H9 (cell line): ENCODE data around the gene KCTD20. TPM values are rescaled to one million over a fixed set of nuclear protein-coding genes. Genes with fewer than 3 reads are reported as not detected.

Source experiments
- DNase-seq: peaks from one replicate; pipeline ENCODE4 v3.0.0-alpha.2; 2017
- H2AFZ ChIP-seq: one replicate; pipeline ENCODE4 v1.6.1; 2013; ENCODE audit warnings: mild to moderate bottlenecking, low read length, control low read depth, moderate library complexity
- H2AK5ac ChIP-seq: 2 replicates; pipeline ENCODE4 v1.6.1; 2013; ENCODE audit warnings: low read length, control low read depth, mixed read lengths; ENCODE audit not compliant: insufficient read length
- H2BK120ac ChIP-seq: one replicate; pipeline ENCODE4 v1.6.1; 2013; ENCODE audit warnings: low read depth, mild to moderate bottlenecking, low read length, control low read depth, inconsistent platforms; ENCODE audit not compliant: poor library complexity, severe bottlenecking
- H2BK12ac ChIP-seq: 2 replicates; pipeline ENCODE4 v1.6.1; 2013; ENCODE audit warnings: low read length, control low read depth, mixed read lengths, low read depth; ENCODE audit not compliant: insufficient read length
- H2BK15ac ChIP-seq: 2 replicates; pipeline ENCODE4 v1.6.1; 2013; ENCODE audit warnings: low read depth, low read length, control low read depth
- H2BK20ac ChIP-seq: one replicate; pipeline ENCODE4 v1.6.1; 2013; ENCODE audit warnings: low read depth, mild to moderate bottlenecking, low read length, control low read depth, inconsistent platforms; ENCODE audit not compliant: poor library complexity, severe bottlenecking
- H2BK5ac ChIP-seq: 2 replicates; pipeline ENCODE4 v1.6.1; 2013; ENCODE audit warnings: low read length, control low read depth, mixed read lengths; ENCODE audit not compliant: insufficient read length
- H3K14ac ChIP-seq: 2 replicates; pipeline ENCODE4 v1.6.1; 2013; ENCODE audit warnings: low read length, control low read depth; ENCODE audit not compliant: insufficient read depth
- H3K18ac ChIP-seq: 2 replicates; pipeline ENCODE4 v1.6.1; 2013; ENCODE audit warnings: low read depth, mild to moderate bottlenecking, mixed read lengths, low read length, control low read depth; ENCODE audit not compliant: insufficient read length
- H3K23ac ChIP-seq: 2 replicates; pipeline ENCODE4 v1.6.1; 2013; ENCODE audit warnings: low read length, control low read depth, mixed read lengths, low read depth; ENCODE audit not compliant: insufficient read length
- H3K23me2 ChIP-seq: 2 replicates; pipeline ENCODE4 v1.6.1; 2013; ENCODE audit warnings: low read depth, mild to moderate bottlenecking, mixed read lengths, low read length, control low read depth; ENCODE audit not compliant: insufficient read length, poor library complexity, severe bottlenecking
- H3K27ac ChIP-seq: 2 replicates; pipeline ENCODE4 v1.5.1; 2013; ENCODE audit warnings: low read length, control low read depth, mixed read lengths, low read depth; ENCODE audit not compliant: insufficient read length
- H3K27me3 ChIP-seq: 2 replicates; pipeline ENCODE4 v1.6.1; 2013; ENCODE audit warnings: low read length, control low read depth, inconsistent platforms; ENCODE audit not compliant: insufficient read depth
- H3K4ac ChIP-seq: 2 replicates; pipeline ENCODE4 v1.6.1; 2013; ENCODE audit warnings: low read depth, mild to moderate bottlenecking, control low read depth, inconsistent platforms, low read length, moderate library complexity
- H3K4me1 ChIP-seq: 2 replicates; pipeline ENCODE4 v1.6.1; 2013; ENCODE audit warnings: low read length, control low read depth, inconsistent platforms; ENCODE audit not compliant: insufficient read depth
- H3K4me2 ChIP-seq: 2 replicates; pipeline ENCODE4 v1.6.1; 2013; ENCODE audit warnings: low read length, control low read depth, mixed read lengths; ENCODE audit not compliant: insufficient read length, insufficient read depth
- H3K56ac ChIP-seq: 2 replicates; pipeline ENCODE4 v1.6.1; 2013; ENCODE audit warnings: low read depth, mild to moderate bottlenecking, mixed read lengths, low read length, control low read depth; ENCODE audit not compliant: insufficient read length
- H3K79me1 ChIP-seq: 2 replicates; pipeline ENCODE4 v1.6.1; 2013; ENCODE audit warnings: low read depth, mild to moderate bottlenecking, moderate library complexity, low read length, control low read depth, inconsistent platforms; ENCODE audit not compliant: insufficient read depth, poor library complexity, severe bottlenecking
- H3K79me2 ChIP-seq: 2 replicates; pipeline ENCODE4 v1.6.1; 2013; ENCODE audit warnings: low read length, control low read depth, inconsistent platforms; ENCODE audit not compliant: insufficient read depth
- H3K9ac ChIP-seq: 2 replicates; pipeline ENCODE4 v1.6.1; 2013; ENCODE audit warnings: low read length, control low read depth, mixed read lengths; ENCODE audit not compliant: insufficient read length; ENCODE audit errors: extremely low read depth
- H3K9me3 ChIP-seq: one replicate; pipeline ENCODE4 v1.6.1; 2013; ENCODE audit warnings: low read depth, low read length, inconsistent platforms; ENCODE audit not compliant: control insufficient read depth
- H3T11ph ChIP-seq: one replicate; pipeline ENCODE4 v1.6.1; 2013; ENCODE audit warnings: mild to moderate bottlenecking, low read length, control low read depth, inconsistent platforms
- H4K20me1 ChIP-seq: one replicate; pipeline ENCODE4 v1.6.1; 2013; ENCODE audit not compliant: control insufficient read depth, insufficient read length, insufficient read depth
- H4K5ac ChIP-seq: 2 replicates; pipeline ENCODE4 v1.6.1; 2013; ENCODE audit warnings: low read depth, mild to moderate bottlenecking, mixed read lengths, low read length, control low read depth; ENCODE audit not compliant: insufficient read length
- H4K8ac ChIP-seq: replicated peaks from 2 replicates; pipeline ENCODE4 v1.6.1; 2013; ENCODE audit warnings: low read length, control low read depth, mixed read lengths, low read depth; ENCODE audit not compliant: insufficient read length
- H4K91ac ChIP-seq: 2 replicates; pipeline ENCODE4 v1.6.1; 2013; ENCODE audit warnings: low read depth, mild to moderate bottlenecking, moderate library complexity, mixed read lengths, low read length, control low read depth; ENCODE audit not compliant: insufficient read length
- H3K27ac Mint-ChIP-seq, 3 experiments: 2 replicates in 2 of 3; 3 replicates in 1 of 3; pipeline ENCODE4 v1.8.0; 2020 to 2021; ENCODE audit warnings: mixed read lengths in 3 of 3, mild to moderate bottlenecking in 1 of 3, moderate library complexity in 1 of 3
- H3K27me3 Mint-ChIP-seq: 2 replicates; pipeline ENCODE4 v1.8.0; 2021; ENCODE audit warnings: low read depth, mild to moderate bottlenecking, moderate library complexity, mixed read lengths
- H3K36me3 Mint-ChIP-seq, 3 experiments: 2 replicates in 2 of 3; 3 replicates in 1 of 3; pipeline ENCODE4 v1.8.0; 2020 to 2021; ENCODE audit warnings: low read depth in 3 of 3, mixed read lengths in 3 of 3; ENCODE audit not compliant: insufficient read depth in 1 of 3
- H3K4me1 Mint-ChIP-seq, 2 experiments: 2 replicates each; pipeline ENCODE4 v1.8.0; 2020; ENCODE audit warnings: mixed read lengths in 2 of 2
- H3K4me3 Mint-ChIP-seq, 2 experiments: 2 replicates in 1 of 2; 3 replicates in 1 of 2; pipeline ENCODE4 v1.8.0; 2020 to 2021; ENCODE audit warnings: mild to moderate bottlenecking in 2 of 2, mixed read lengths in 2 of 2, moderate library complexity in 1 of 2
- H3K9me3 Mint-ChIP-seq, 2 experiments: 2 replicates in 1 of 2; 3 replicates in 1 of 2; pipeline ENCODE4 v1.8.0; 2020; ENCODE audit warnings: mild to moderate bottlenecking in 2 of 2, mixed read lengths in 2 of 2, moderate library complexity in 1 of 2
- WGBS: extraction: QIAGEN DNeasy Blood & Tissue Kit; methylation state at CpG from one replicate; pipeline ENCODE4 v1.1.7; 2013; ENCODE audit warnings: missing lambda C conversion rate, low lambda C conversion rate, mixed read lengths; ENCODE audit not compliant: insufficient read length; ENCODE audit errors: extremely low coverage; 5-methylcytosine and 5-hydroxymethylcytosine counted together
- total RNA-seq: library from RNA; stranded (reverse); gene quantifications from 2 replicates; pipeline ENCODE4 v1.2.1, GENCODE V29; 2021
- TF ChIP-seq, protein P1 (sequence below): fragments of 200-600 bp; sonication (generic); conservative IDR thresholded peaks from 3 replicates; pipeline ENCODE4 v1.8.0; 2021; ENCODE audit warnings: antibody characterized with exemption, mild to moderate bottlenecking

KCTD20 gene
- total RNA-seq, 1 experiment from 2014 or later: 22.6 TPM

DNA sequence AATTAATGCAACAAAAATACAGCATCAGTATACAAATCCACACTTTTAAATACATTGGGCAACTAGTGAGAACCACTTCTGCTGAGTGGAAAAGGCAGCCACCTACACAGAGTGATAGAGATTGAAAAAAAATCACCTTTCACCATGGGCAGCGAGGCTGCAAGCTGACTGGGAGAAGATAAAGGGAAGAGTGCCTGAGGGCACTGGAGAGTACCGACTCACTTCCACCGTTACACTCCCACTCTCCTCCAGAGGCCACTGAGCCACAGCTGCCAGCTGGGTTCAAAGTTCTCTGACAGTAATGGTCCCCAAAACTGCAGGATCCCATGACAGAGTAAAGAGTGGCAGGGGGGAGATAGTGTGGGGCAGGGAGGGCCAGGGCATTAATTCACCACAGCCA is 24.2 kb upstream of the KCTD20 start:
- H2BK12ac ChIP-seq: no peak overlapping the region
- H4K8ac ChIP-seq: no peak overlapping the region
- H4K5ac ChIP-seq: no peak overlapping the region
- H3K4ac ChIP-seq: no peak overlapping the region
- no peak overlapping the region for H2AK5ac ChIP-seq
- no peaks in the 10 kb centered on the region for H3K79me2 ChIP-seq
- H3K36me3 Mint-ChIP-seq: no peaks in the 10 kb centered on the region
- H2AFZ ChIP-seq: no peak overlapping the region
- no peaks in the 10 kb centered on the region for H3K27me3 Mint-ChIP-seq
- peaks cover 6% of the 10 kb centered on the region for H3K23me2 ChIP-seq
- H3K27ac Mint-ChIP-seq: no peak overlapping the region
- no peak overlapping the region for H2BK15ac ChIP-seq
- no peak overlapping the region for H3K56ac ChIP-seq
- H4K91ac ChIP-seq: no peak overlapping the region
- no peak overlapping the region for H3K23ac ChIP-seq
- H3T11ph ChIP-seq: no peak overlapping the region
- no peaks in the 10 kb centered on the region for H4K20me1 ChIP-seq
- H3K9ac ChIP-seq: no peak overlapping the region
- H3K27me3 ChIP-seq: no peaks in the 10 kb centered on the region
- TF ChIP-seq, protein P1, sequence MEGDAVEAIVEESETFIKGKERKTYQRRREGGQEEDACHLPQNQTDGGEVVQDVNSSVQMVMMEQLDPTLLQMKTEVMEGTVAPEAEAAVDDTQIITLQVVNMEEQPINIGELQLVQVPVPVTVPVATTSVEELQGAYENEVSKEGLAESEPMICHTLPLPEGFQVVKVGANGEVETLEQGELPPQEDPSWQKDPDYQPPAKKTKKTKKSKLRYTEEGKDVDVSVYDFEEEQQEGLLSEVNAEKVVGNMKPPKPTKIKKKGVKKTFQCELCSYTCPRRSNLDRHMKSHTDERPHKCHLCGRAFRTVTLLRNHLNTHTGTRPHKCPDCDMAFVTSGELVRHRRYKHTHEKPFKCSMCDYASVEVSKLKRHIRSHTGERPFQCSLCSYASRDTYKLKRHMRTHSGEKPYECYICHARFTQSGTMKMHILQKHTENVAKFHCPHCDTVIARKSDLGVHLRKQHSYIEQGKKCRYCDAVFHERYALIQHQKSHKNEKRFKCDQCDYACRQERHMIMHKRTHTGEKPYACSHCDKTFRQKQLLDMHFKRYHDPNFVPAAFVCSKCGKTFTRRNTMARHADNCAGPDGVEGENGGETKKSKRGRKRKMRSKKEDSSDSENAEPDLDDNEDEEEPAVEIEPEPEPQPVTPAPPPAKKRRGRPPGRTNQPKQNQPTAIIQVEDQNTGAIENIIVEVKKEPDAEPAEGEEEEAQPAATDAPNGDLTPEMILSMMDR: no peak
- no peak overlapping the region for H3K27ac ChIP-seq
- H3K14ac ChIP-seq: no peak overlapping the region
- no peak overlapping the region for H3K18ac ChIP-seq
- no peaks in the 10 kb centered on the region for H3K4me1 ChIP-seq
- no peak overlapping the region for H3K4me3 Mint-ChIP-seq
- no peak overlapping the region for H2BK20ac ChIP-seq
- H3K4me2 ChIP-seq: no peak overlapping the region
- H3K4me1 Mint-ChIP-seq: peaks cover 10 to 13% of the 10 kb centered on the region in 2 experiments
- DNase-seq: no peak
- H2BK5ac ChIP-seq: no peak overlapping the region
- no peaks in the 10 kb centered on the region for H3K9me3 ChIP-seq
- no CpG with 5 or more reads among the region's 3 CpGs for WGBS
- no peaks in the 10 kb centered on the region for H3K79me1 ChIP-seq
- H2BK120ac ChIP-seq: no peak overlapping the region
- no peaks in the 10 kb centered on the region for H3K9me3 Mint-ChIP-seq
